ENCODE results near the gene ERG. TPM values are rescaled to one million over a fixed set of nuclear protein-coding genes. Genes with fewer than 3 reads are reported as not detected.

ERG gene
- total RNA-seq, 1 experiment from 2014 or later = 0.11 TPM

DNA sequence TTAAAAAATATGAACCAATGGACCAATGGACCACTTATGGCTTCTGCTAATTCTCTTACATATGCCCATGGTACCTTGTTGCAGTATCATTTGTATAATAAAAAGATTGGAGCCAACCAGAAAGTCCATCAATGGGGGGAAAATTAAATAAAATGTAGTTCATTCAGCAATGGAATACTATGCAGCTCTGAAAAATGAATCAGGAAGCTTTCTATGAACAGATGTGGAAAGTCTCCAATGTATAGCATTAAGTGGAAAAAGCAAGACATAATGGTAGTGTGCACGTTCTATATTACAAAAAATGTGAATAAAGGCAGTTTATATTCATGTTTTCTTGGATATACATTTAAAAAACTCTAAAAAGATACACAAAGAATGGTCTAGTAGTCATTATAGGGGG is 140.2 kb downstream of the ERG start:
- TF ChIP-seq, protein P1, sequence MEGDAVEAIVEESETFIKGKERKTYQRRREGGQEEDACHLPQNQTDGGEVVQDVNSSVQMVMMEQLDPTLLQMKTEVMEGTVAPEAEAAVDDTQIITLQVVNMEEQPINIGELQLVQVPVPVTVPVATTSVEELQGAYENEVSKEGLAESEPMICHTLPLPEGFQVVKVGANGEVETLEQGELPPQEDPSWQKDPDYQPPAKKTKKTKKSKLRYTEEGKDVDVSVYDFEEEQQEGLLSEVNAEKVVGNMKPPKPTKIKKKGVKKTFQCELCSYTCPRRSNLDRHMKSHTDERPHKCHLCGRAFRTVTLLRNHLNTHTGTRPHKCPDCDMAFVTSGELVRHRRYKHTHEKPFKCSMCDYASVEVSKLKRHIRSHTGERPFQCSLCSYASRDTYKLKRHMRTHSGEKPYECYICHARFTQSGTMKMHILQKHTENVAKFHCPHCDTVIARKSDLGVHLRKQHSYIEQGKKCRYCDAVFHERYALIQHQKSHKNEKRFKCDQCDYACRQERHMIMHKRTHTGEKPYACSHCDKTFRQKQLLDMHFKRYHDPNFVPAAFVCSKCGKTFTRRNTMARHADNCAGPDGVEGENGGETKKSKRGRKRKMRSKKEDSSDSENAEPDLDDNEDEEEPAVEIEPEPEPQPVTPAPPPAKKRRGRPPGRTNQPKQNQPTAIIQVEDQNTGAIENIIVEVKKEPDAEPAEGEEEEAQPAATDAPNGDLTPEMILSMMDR (conservative IDR thresholded peaks at IDR 0.05) = no peak

More for the DNA sequence above, 140.2 kb downstream of the ERG start:
- Histone ChIP-seq H2BK120ac (ENCODE audit: low read depth, low read length, poor library complexity, severe bottlenecking) (no peak overlapping the region), H3K56ac (ENCODE audit: insufficient read length, low read depth, low read length) (no peak overlapping the region), H3K9me3 (ENCODE audit: control insufficient read depth, low read depth, low read length) (no peaks in the 10 kb centered on the region), H3K4ac (ENCODE audit: low read depth, low read length) (no peak overlapping the region), H4K8ac (replicated peaks; ENCODE audit: insufficient read length, low read depth, low read length) (no peak overlapping the region), H4K20me1 (ENCODE audit: control insufficient read depth, insufficient read depth, insufficient read length) (no peaks in the 10 kb centered on the region), H3K4me1 (ENCODE audit: insufficient read depth, low read length) (no peaks in the 10 kb centered on the region), H4K5ac (ENCODE audit: insufficient read length, low read depth, low read length) (no peak overlapping the region), H3K79me1 (ENCODE audit: insufficient read depth, low read depth, low read length, poor library complexity, severe bottlenecking) (no peaks in the 10 kb centered on the region), H2BK20ac (ENCODE audit: low read depth, low read length, poor library complexity, severe bottlenecking) (no peak overlapping the region), H2BK15ac (ENCODE audit: low read depth, low read length) (no peak overlapping the region), H3K23ac (ENCODE audit: insufficient read length, low read depth, low read length) (no peak overlapping the region), H3K14ac (ENCODE audit: insufficient read depth, low read length) (no peak overlapping the region), H2BK5ac (ENCODE audit: insufficient read length, low read length) (no peak overlapping the region), H2AFZ (ENCODE audit: low read length) (no peak overlapping the region), H3K18ac (ENCODE audit: insufficient read length, low read depth, low read length) (no peak overlapping the region), H3T11ph (ENCODE audit: low read length) (no peak overlapping the region), H3K27me3 (ENCODE audit: insufficient read depth, low read length) (no peaks in the 10 kb centered on the region), H2AK5ac (ENCODE audit: insufficient read length, low read length) (no peak overlapping the region), H4K91ac (ENCODE audit: insufficient read length, low read depth, low read length) (no peak overlapping the region), H3K4me2 (ENCODE audit: insufficient read depth, insufficient read length, low read length) (no peak overlapping the region), H2BK12ac (ENCODE audit: insufficient read length, low read depth, low read length) (no peak overlapping the region), H3K27ac (ENCODE audit: insufficient read length, low read depth, low read length) (no peak overlapping the region), H3K23me2 (ENCODE audit: insufficient read length, low read depth, low read length, poor library complexity, severe bottlenecking) (no peaks in the 10 kb centered on the region), H3K9ac (ENCODE audit: extremely low read depth, insufficient read length, low read length) (no peak overlapping the region), H3K79me2 (ENCODE audit: insufficient read depth, low read length) (no peaks in the 10 kb centered on the region)
- WGBS (ENCODE audit: extremely low coverage, insufficient read length, low lambda C conversion rate) = no CpG with 5 or more reads among the region's 1 CpG
- Mint-ChIP-seq H3K27me3 (ENCODE audit: low read depth) (peaks cover 26% of the 10 kb centered on the region), H3K27ac (no peak overlapping the region), H3K4me1 (peaks cover 0 to 5% of the 10 kb centered on the region in 2 experiments; a peak in 3 of 4 replicates), H3K9me3 (peaks cover 2% of the 10 kb centered on the region in 2 experiments; a peak in 2 of 5 replicates), H3K4me3 (no peak overlapping the region), H3K36me3 (ENCODE audit: insufficient read depth in 1 of 3, low read depth in 3 of 3) (no peaks in the 10 kb centered on the region)
- DNase-seq = no peak

All from H9 (cell line).